Fibroblast of lung (primary cell): ENCODE measurements around the gene SPOCD1.

ENCODE experiments used
- CTCF ChIP-seq, 2 donors: IDR thresholded peaks in 1 of 2; conservative IDR thresholded peaks in 1 of 2; 1 replicate in 1 of 2; 2 replicates in 1 of 2; pipeline ENCODE4 v1.5.1; 2011 to 2012; ENCODE audit warnings: low read length in 2 of 2, control low read depth in 1 of 2, inconsistent platforms in 1 of 2, low read depth in 1 of 2, mild to moderate bottlenecking in 1 of 2
- EZH2 ChIP-seq: IDR thresholded peaks from 2 replicates; pipeline ENCODE4 v1.5.1; 2012; ENCODE audit warnings: low read length, control low read depth, mild to moderate bottlenecking; ENCODE audit errors: missing control alignments

GRCh38 chr1:31861346-31861745 lies 45.5 kb upstream of the SPOCD1 start:
- TF ChIP-seq CTCF (conservative IDR thresholded peaks at IDR 0.05 in 1 of 2, IDR thresholded peaks at IDR 0.05 in 1 of 2; ENCODE audit: low read depth in 1 of 2, low read length in 2 of 2) (no peak), EZH2 (no peak)
